Stimulated activated CD4-positive, alpha-beta T cell treated with anti-CD3 and anti-CD28 coated beads, Interleukin-4, amount 100 ng/mL, for 4 hours (primary cell): ENCODE data around the gene STOML2.
A peak's percentile ranks its signal among the peaks of the same experiment; 100 is the strongest.
"Not testable (repeated sequence)": the region's sequence is repeated elsewhere in the genome, so short reads cannot be mapped to it uniquely, and the experiment has no call there.

Source experiments
- DNase-seq, 2 experiments: peaks; one replicate each; pipeline ENCODE4 v3.0.0-alpha.2; 2020

Gene STOML2

GRCh38 chr9:35102769-35103659 lies at the start of gene STOML2:
TSS of gene STOML2 (minus strand) at chr9:35103131. CDS start at chr9:35103094, 37 bp downstream.
- peak; percentile 84 to 93 for DNase-seq

- DNase-seq = not testable (repeated sequence)
Observed at GRCh38 chr9:35147941-35148563, 45.1 kb upstream of the STOML2 start.

- no peak for DNase-seq
Observed at GRCh38 chr9:35142037-35142436, 39.1 kb upstream of the STOML2 start.

- DNase-seq = no peak
Observed at GRCh38 chr9:35140093-35140492, 37.2 kb upstream of the STOML2 start.

GRCh38 chr9:35136866-35137265 lies 33.9 kb upstream of the STOML2 start:
- DNase-seq = no peak

GRCh38 chr9:35135988-35136387 lies 33.1 kb upstream of the STOML2 start:
- no peak for DNase-seq

GRCh38 chr9:35134920-35135319 lies 32.0 kb upstream of the STOML2 start:
- no peak for DNase-seq

GRCh38 chr9:35116898-35117551 lies 14.1 kb upstream of the STOML2 start:
- peak; percentile 72 to 85 for DNase-seq

GRCh38 chr9:35116539-35116897 lies 13.6 kb upstream of the STOML2 start:
- DNase-seq = no peak

GRCh38 chr9:35115680-35116538 lies 13.0 kb upstream of the STOML2 start, which contains the start of gene ATOSB:
TSS of gene ATOSB (minus strand) at chr9:35115862. CDS start at chr9:35108274, 7,588 bp downstream.
- DNase-seq = peak; percentile 87 to 89

GRCh38 chr9:35114840-35115628 lies 12.1 kb upstream of the STOML2 start:
- DNase-seq = no peak

GRCh38 chr9:35114113-35114839 lies 11.3 kb upstream of the STOML2 start:
- DNase-seq = peak; percentile 41 to 69

GRCh38 chr9:35112257-35113020 lies 9.5 kb upstream of the STOML2 start:
- DNase-seq = no peak

GRCh38 chr9:35111001-35111933 lies 8.3 kb upstream of the STOML2 start:
- DNase-seq = peak; percentile 93 to 96

GRCh38 chr9:35110327-35110761 lies 7.4 kb upstream of the STOML2 start:
- no peak for DNase-seq

- no peak for DNase-seq
Observed at GRCh38 chr9:35108946-35109575, 6.1 kb upstream of the STOML2 start.

GRCh38 chr9:35108461-35108860 lies 5.5 kb upstream of the STOML2 start:
- DNase-seq = no peak
